IgD-negative memory B cell (primary cell): ENCODE data around the gene HPCAL1. TPM values are rescaled to one million over a fixed set of nuclear protein-coding genes. Genes with fewer than 3 reads are reported as not detected.
"Not testable (repeated sequence)": the region's sequence is repeated elsewhere in the genome, so short reads cannot be mapped to it uniquely, and the experiment has no call there.

Experiments
- H3K27ac Mint-ChIP-seq, 3 donors: one replicate each; pipeline ENCODE4 v1.8.0; 2020 to 2022; ENCODE audit warnings: mild to moderate bottlenecking in 3 of 3, mixed read lengths in 3 of 3, moderate library complexity in 1 of 3
- H3K27me3 Mint-ChIP-seq: one replicate; pipeline ENCODE4 v1.8.0; 2021; ENCODE audit warnings: mixed read lengths
- H3K36me3 Mint-ChIP-seq: one replicate; pipeline ENCODE4 v1.8.0; 2020; ENCODE audit warnings: mild to moderate bottlenecking, mixed read lengths
- H3K4me1 Mint-ChIP-seq, 3 donors: one replicate each; pipeline ENCODE4 v1.8.0; 2020 to 2022; ENCODE audit warnings: mixed read lengths in 3 of 3, mild to moderate bottlenecking in 1 of 3
- H3K4me3 Mint-ChIP-seq, 4 donors: one replicate each; pipeline ENCODE4 v1.8.0; 2020 to 2022; ENCODE audit warnings: mild to moderate bottlenecking in 4 of 4, mixed read lengths in 4 of 4, moderate library complexity in 3 of 4
- H3K9me3 Mint-ChIP-seq, 3 donors: one replicate each; pipeline ENCODE4 v1.8.0; 2020 to 2021; ENCODE audit warnings: mixed read lengths in 3 of 3, mild to moderate bottlenecking in 1 of 3
- polyA plus RNA-seq: library from polyadenylated mRNA; unstranded; fragments of 300-500 nt; fragmentation: Illumina TruSeq; gene quantifications from one replicate; pipeline ENCODE4 v1.2.3, GENCODE V29; 2021

HPCAL1 gene
- polyA plus RNA-seq, 1 donor from 2014 or later: 89.2 TPM

DNA sequence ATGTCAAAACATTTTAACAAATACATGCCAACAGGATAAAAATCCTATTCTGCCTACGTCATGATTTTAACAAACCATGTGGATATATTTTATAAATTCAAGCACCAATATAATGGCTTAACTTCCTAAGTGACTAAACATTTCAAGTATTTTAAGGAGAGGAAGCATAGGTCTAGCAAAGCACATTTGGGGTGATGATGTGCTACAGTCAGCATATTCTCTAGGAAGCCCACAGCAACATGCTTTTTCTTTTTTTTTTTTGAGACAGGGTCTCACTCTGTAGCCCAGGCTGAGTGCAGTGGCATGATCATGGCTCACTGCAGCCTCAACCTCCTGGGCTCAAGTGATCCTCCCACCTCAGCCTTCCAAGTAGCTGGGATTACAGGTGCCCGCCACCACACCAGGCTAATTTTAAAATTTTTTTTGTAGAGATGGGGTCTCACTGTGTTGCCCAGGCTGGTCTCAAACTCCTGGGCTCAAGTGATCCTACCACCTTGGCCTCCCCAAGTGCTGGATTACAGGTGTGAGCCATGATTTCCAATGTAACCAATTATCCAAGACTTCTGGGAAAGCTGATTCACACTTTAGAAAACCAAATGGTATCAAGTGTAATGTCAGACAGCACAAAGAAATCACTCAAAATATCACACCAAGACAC lies 139.9 kb downstream of the HPCAL1 start:
- H3K36me3 Mint-ChIP-seq, H3K9me3 Mint-ChIP-seq: not testable (repeated sequence)
- H3K27ac Mint-ChIP-seq: peak overlapping the region in 2 of 3 donors; percentile 1 to 19

DNA sequence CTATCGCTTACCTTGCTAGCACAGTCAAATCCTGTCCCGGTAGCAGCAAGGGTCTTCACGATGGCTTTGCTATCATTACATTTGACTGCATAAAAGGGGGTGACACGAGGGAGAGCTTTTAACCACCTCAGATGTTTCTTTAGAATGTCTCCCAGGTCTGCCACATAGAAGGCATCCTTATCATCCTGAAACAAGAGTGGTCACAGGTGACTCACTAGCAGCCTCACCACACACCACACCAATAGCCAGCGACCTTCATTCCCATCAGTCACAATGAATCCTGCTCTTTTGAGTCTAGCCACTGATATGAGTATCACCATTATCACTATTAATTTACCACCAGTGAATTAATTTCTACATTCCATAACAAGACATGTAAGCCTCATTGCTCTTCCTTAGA lies 141.8 kb downstream of the HPCAL1 start:
- Mint-ChIP-seq H3K4me1 (peaks cover 20 to 33% (median 32%) of the 10 kb centered on the region in 3 donors), H3K27ac (peak overlapping the region in 2 of 3 donors; percentile 57 to 86), H3K36me3 (peaks cover 2% of the 10 kb centered on the region), H3K4me3 (peak overlapping the region; percentile 44 to 95 (median 77)), H3K9me3 (no peaks in the 10 kb centered on the region), H3K27me3 (no peaks in the 10 kb centered on the region)

More for the DNA sequence above, 139.9 kb downstream of the HPCAL1 start:
- peaks cover 17 to 29% (median 29%) of the 10 kb centered on the region in 3 donors for H3K4me1 Mint-ChIP-seq
- H3K27me3 Mint-ChIP-seq, H3K4me3 Mint-ChIP-seq: not testable (repeated sequence)

DNA sequence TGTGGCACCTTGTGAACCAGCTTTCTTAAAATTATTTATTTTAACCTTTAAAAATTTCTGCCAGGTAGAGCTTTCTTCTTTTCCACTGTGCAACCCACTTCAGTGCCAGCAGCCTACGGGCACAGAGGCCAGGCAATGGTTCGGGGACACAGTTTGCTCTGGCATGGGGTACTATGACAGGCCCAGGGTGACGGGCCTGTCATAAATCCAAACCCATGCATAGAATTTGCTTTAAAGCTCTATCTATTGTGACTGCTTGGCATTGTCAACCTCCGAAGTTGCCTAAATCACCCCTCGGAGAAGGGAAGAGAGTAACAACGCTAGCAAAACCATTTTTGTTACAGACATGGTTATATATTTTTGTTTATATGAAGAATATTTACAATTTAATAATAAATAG lies 143.9 kb downstream of the HPCAL1 start:
- H3K4me1 Mint-ChIP-seq: peaks cover 23 to 38% (median 33%) of the 10 kb centered on the region in 3 donors
- H3K36me3 Mint-ChIP-seq: peaks cover 2% of the 10 kb centered on the region
- no peaks in the 10 kb centered on the region for H3K27me3 Mint-ChIP-seq
- H3K9me3 Mint-ChIP-seq: no peaks in the 10 kb centered on the region
- H3K27ac Mint-ChIP-seq: peak overlapping the region; percentile 46 to 93 (median 86)
- H3K4me3 Mint-ChIP-seq: peak overlapping the region; percentile 90 to 96 (median 94)

DNA sequence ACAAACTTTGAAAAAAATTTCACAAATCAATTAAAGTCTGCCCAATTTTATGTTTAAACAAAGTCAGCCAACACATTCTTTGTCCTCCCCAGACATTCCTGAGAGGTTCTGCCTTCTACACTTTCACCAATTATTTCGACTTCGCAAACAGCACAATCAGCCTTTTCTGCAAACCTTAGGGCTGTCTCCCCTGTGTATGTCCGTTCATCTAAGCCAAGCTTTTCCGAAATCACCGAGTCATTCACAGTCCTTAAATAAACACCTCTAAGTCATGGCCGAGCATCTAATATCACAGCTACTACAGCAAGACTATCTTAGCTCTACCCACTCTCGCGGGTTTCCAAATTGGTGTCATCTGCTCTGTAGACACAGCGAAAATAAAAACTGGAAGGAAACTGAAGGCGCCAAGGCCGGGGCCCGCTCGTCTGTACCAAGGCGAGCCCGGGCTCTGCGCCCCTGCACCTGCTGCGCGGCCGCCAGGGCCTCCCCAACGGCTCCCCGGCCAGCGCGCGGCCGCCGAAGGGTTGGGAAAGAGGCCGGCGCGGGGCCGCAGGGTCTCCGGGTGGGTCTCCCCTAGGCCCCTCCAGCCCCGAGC lies 144.7 kb downstream of the HPCAL1 start:
- H3K9me3 Mint-ChIP-seq: no peaks in the 10 kb centered on the region

DNA sequence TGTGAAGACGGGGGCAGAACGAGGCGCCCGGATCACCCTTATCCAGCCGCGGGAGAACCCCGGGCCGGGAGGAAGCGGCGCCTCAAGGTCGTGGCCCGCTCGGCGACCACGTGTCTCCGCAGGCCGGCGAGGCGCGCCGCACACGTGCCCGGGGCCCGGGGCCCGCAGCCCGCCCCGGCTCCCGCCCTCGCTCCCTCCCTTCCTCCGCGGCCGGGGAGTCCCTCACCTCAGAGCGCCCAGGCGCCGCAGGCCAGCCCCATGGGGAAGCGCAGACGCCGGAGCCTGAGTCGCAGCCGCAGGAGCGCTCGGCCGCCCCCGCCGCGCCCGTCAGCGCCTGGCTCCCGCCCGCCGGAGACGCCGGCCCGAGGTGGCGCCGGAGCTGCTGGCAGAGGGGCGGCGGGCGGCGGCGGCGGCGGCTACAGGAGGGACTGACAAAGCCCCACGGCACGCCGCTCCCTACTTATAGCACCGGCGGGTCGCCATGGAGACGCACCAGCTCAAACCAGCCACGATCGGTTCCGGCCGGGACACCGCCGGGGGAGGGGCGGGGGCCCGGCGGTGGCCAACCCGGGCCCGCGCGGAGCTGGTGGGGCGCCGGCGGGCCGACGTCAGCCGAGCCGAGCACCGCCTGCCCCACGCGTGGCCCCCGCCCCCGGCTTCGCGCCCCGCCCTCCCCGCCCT lies 145.3 kb downstream of the HPCAL1 start, which contains the start of gene ODC1:
Gene ODC1, minus strand, starts transcription at position 433 of the 681 bp plus-strand sequence. CDS start 3,295 bp downstream, outside the sequence.
- no peaks in the 10 kb centered on the region for H3K9me3 Mint-ChIP-seq
- no peaks in the 10 kb centered on the region for H3K27me3 Mint-ChIP-seq
- peak within 1 kb of the TSS; percentile 90 to 96 (median 94) for H3K4me3 Mint-ChIP-seq
- peak within 1 kb of the TSS; percentile 86 to 93 (median 92) for H3K27ac Mint-ChIP-seq
- peaks cover 2% of the 10 kb centered on the region for H3K36me3 Mint-ChIP-seq
- peaks cover 23 to 36% (median 33%) of the 10 kb centered on the region in 3 donors for H3K4me1 Mint-ChIP-seq

More for the DNA sequence above, 144.7 kb downstream of the HPCAL1 start:
- Mint-ChIP-seq H3K36me3 (peaks cover 2% of the 10 kb centered on the region), H3K4me1 (peaks cover 23 to 38% (median 33%) of the 10 kb centered on the region in 3 donors), H3K27me3 (no peaks in the 10 kb centered on the region), H3K4me3 (peak overlapping the region; percentile 90 to 96 (median 94)), H3K27ac (peak overlapping the region; percentile 86 to 93 (median 92))

DNA sequence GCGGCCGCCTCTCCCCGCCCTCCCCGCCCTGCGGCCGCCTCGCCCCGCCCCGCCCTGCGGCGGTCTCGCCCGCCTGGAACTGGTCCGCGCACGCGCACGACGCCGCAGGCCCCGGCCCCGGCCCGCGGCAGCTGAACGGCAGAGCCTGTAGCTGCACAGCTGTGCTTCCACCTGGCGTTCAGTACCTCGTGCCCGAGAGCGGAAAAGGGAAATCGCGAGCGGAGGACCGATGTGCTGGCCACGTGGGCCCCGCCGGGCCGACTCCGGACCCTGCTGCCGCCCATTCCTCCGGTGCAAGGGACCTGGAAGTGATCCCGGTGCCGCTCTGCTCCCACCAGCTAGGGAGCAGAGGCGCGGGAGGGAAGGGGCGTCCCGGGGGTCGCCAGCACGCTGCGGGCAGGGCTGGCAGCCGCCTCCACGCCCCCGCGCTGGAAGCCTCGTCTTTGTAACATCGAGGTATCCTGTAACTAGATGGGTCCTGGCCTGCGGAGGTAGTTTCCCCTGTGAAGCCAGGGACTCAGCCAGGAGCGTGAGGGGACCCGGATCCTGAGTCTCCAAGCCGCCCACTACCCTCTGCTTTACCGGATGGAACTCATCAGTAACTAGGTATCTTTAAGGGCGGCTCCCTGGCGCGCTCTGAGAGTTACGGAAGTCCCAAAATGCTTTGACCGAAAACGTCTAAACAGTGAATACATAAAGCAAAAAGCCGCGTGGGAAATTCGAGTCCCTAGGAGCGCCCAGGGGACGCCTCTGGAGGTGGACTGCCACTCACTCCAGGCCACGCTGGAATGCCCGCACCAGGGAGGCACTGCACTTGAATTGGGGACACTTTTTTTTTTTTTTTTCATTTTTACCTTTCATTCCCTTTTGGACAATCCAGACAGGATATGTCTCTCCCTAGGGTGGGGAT lies 146.1 kb downstream of the HPCAL1 start:
- Mint-ChIP-seq H3K36me3 (peaks cover 2% of the 10 kb centered on the region), H3K9me3 (no peaks in the 10 kb centered on the region), H3K27ac (peak overlapping the region; percentile 83 to 88 (median 86)), H3K27me3 (no peaks in the 10 kb centered on the region), H3K4me3 (peak overlapping the region; percentile 73 to 92 (median 84)), H3K4me1 (peaks cover 23 to 33% (median 30%) of the 10 kb centered on the region in 3 donors)

DNA sequence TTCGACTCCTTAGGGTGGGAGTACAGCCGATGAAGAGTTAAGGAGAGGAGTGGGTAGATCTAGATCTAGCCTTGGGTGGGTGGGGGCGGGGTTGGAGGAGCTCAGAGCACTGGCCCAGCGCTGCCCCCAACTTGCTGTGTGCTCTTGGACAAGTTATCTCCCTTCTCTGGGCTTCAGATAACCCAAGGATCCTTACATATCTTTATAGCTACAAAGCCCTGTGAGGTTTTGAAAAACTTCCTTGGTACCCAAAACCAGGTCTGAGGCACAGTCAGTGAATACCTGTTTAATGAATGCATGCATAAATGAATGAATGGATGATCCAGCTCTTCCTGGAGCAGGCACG lies 146.8 kb downstream of the HPCAL1 start:
- Mint-ChIP-seq H3K36me3 (peaks cover 2% of the 10 kb centered on the region), H3K4me1 (peaks cover 21 to 27% (median 23%) of the 10 kb centered on the region in 3 donors), H3K4me3 (peak overlapping the region; percentile 73 to 92 (median 84)), H3K27me3 (no peaks in the 10 kb centered on the region), H3K27ac (peak overlapping the region; percentile 83 to 88 (median 86)), H3K9me3 (no peaks in the 10 kb centered on the region)

DNA sequence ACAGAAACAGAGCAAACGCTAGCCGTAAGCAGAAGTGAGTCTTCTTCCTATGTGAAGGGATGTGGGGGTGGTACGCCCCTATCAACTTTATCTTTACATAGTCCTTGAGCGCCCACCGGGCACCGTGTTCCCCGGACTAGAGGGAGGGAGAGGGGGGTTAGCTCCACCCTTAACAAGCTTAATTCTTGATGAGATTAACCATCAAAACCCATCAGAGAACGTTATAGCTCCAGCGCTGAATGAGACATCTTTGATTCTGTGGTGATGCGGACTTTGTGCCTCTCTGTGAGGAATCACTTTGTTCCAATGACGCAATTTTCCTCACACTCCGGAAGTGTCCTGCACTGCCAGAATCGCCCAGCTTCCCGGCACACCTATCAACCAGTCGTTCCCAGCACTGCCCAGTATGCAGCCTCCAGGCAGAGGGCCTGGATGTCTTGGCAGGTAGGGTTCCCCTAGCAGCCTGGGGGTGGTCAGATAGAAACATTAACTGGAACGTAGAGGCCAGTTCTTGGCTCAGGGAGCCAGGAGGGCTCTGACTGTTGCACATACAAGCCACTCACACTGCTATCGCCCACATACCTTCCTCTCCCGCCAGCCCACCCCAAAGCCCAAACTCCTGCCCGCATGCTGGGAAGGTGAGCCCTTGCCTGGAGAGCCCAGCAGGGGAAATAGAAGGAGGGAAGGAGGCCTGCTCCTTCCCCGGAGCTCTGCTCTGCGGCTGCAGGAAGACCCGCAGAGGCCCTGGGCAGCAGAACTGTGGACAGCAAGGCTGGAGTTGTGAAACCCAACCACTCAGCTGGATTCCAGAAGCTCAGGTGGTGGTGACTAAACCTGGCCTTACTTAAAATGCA lies 147.4 kb downstream of the HPCAL1 start:
- Mint-ChIP-seq H3K4me3 (peak overlapping the region; percentile 55 to 78 (median 72)), H3K27ac (peak overlapping the region; percentile 46 to 84 (median 83)), H3K9me3 (no peaks in the 10 kb centered on the region), H3K36me3 (peaks cover 2% of the 10 kb centered on the region), H3K27me3 (no peaks in the 10 kb centered on the region), H3K4me1 (peaks cover 16 to 21% (median 17%) of the 10 kb centered on the region in 3 donors)

DNA sequence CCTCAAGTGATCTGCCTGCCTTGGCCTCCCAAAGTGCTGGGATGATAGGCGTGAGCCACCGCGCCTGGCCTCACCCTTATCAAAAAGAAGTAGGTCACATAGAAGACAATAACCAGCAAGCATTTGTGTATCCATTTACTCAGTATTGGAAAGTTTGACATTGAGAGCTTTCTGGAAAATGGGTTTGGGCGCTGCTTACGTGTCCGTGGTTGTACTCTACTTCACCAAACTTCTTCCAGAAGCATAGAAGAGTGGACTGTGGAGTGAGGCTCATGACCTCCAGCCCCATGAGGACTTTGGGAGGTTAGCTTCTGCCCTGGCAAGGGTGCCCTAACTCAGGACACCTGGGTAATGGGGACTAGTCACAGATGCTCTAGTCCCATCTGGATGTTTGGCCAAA lies 149.1 kb downstream of the HPCAL1 start:
- Mint-ChIP-seq H3K4me3 (peak overlapping the region in 1 of 4 donors; percentile 67), H3K36me3 (peaks cover 2% of the 10 kb centered on the region), H3K4me1 (peaks cover 10 to 14% (median 10%) of the 10 kb centered on the region in 3 donors), H3K9me3 (no peaks in the 10 kb centered on the region), H3K27ac (peak overlapping the region in 1 of 3 donors; percentile 83), H3K27me3 (no peaks in the 10 kb centered on the region)

DNA sequence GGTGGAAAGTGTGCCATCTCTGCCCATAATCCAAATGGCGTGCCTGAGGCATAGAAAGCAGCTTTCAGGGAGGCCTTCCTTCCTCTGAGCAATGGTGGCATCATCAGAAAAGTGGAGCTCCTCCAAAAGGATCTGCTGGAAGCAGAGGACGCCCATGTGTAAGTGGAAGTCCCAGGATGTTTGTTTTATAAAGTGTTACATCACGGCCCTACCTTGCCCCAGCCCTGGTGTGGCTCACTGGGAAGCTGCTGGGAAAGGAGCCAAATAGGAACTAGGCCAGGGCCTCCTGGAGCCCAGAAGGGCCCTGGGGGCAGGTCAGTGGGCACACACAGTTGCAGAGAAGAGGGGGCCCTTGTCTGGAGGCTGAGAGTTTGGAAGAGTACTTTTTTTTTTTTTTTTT lies 149.6 kb downstream of the HPCAL1 start:
- no peaks in the 10 kb centered on the region for H3K9me3 Mint-ChIP-seq
- H3K27ac Mint-ChIP-seq: peak overlapping the region in 1 of 3 donors; percentile 83
- H3K27me3 Mint-ChIP-seq: no peaks in the 10 kb centered on the region
- H3K4me1 Mint-ChIP-seq: peaks cover 7 to 12% (median 8%) of the 10 kb centered on the region in 3 donors
- peaks cover 1% of the 10 kb centered on the region for H3K36me3 Mint-ChIP-seq
- H3K4me3 Mint-ChIP-seq: no peak overlapping the region

DNA sequence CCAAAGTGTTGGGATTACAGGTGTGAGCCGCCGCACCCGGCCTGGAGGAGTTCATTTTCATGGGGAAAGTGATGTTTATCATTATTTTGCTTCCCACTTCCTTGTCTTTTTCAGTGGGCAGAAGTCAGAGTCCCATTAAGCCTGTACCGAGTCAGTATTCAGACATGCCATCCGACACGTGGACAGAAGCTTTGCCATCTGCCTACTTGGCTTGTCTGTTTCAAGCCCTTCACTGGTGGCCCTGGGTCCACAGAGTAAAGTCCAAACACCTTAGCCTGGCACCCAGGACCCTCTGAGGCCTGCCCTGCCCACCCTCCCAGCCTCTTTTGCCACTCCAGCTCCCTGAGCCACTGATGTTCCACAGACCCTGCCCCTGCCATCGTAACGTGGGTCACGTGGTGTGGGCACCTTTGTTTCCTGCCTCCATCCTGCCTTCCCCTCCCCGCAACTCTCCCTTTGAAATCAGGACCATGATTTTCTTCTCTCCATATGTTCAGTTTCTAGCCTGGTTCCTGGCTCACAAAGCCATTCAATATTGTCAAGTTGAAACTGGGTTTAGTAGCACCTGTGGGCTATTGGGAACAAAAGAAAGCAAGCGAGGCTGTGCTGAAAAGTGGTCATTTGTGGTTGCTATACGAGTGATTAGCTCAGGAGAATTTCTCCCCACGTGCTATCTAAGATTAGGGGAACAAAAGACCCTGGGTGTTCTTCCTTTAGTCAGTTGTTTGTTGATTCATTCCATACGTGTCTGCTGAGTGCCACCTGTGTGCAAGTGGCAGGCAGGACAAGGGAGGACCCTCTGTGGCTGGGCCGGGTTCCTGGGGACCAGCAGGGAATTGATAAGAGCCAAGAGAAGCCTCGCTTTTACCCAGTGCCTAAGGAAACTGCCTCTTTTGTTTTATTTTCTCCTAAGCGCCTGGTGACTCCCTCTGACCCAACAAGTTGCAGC lies 150.5 kb downstream of the HPCAL1 start:
- Mint-ChIP-seq H3K4me3 (peak overlapping the region in 1 of 4 donors; percentile 8), H3K27me3 (no peaks in the 10 kb centered on the region), H3K36me3 (no peaks in the 10 kb centered on the region), H3K9me3 (no peaks in the 10 kb centered on the region), H3K4me1 (peaks cover 5 to 10% (median 6%) of the 10 kb centered on the region in 3 donors), H3K27ac (peak overlapping the region in 1 of 3 donors; percentile 43)

DNA sequence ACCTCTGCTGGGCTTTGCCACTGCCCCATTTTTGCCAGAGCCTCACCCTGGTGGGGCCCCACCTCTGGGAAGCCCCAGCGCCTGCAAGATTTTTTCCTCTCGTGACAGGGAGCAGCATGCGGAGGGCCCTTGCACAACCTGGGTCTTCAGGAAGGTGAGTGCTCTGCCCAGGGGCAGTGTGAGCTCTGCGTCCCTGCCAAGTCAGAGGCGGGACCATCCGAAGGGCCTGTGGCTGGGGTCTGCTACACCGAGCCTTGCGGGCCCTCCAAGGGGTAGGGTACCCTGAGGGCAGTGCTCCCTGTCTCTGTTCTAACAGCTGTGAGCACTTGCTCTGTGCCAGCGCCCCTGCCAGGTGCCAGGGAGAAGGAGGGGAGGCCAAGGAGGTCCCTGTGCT lies 151.2 kb downstream of the HPCAL1 start:
- Mint-ChIP-seq H3K27me3 (no peaks in the 10 kb centered on the region), H3K36me3 (no peaks in the 10 kb centered on the region)

DNA sequence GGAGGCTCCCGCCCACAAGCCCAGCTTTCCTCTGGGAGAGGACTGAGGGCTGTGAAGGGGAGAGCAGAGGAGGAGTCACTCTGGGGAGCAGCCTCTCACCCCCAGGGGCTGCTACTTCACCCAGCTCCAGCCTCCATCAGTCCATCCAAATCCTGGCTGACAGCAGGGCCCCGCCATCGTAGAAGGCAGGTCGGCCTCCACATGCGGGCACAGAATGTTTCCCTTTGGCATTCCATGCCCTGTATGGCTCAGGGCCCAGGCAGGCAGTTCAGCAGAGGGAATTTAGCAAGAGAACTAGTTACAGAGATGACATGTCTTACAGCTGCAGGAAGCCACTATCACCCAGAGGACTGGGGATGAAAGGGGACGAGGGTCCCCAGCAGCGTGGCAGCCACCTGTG lies 151.8 kb downstream of the HPCAL1 start:
- Mint-ChIP-seq H3K36me3 (no peaks in the 10 kb centered on the region), H3K4me3 (no peak overlapping the region), H3K4me1 (peaks cover 0 to 7% (median 3%) of the 10 kb centered on the region in 3 donors), H3K9me3 (no peaks in the 10 kb centered on the region), H3K27ac (no peak overlapping the region), H3K27me3 (no peaks in the 10 kb centered on the region)

More for the DNA sequence above, 151.2 kb downstream of the HPCAL1 start:
- Mint-ChIP-seq H3K27ac (peak overlapping the region in 1 of 3 donors; percentile 43), H3K4me1 (peaks cover 4 to 10% (median 6%) of the 10 kb centered on the region in 3 donors), H3K4me3 (no peak overlapping the region), H3K9me3 (no peaks in the 10 kb centered on the region)
